PC-9 (cell line): ENCODE results near the gene LVRN. TPM values are rescaled to one million over a fixed set of nuclear protein-coding genes. Genes with fewer than 3 reads are reported as not detected.

Experiments
- BruUV-seq: library from RNA; stranded (reverse); fragments of 400-500 nt; replicated peaks from 2 replicates; lab custom pipeline; 2021; lab: Mats Ljungman, UMichigan
- CTCF ChIA-PET: fragments of 300-600 bp; sonication (Branson Sonifier 250); formaldehyde crosslinking; loops from one replicate; lab custom pipeline; 2022; ENCODE audit warnings: antibody characterized with exemption; lab: Charles Lee
- POLR2A ChIA-PET: fragments of 300-600 bp; sonication (Branson Sonifier 250); formaldehyde crosslinking; loops from one replicate; lab custom pipeline; 2022; ENCODE audit warnings: antibody characterized with exemption; ENCODE audit not compliant: unreplicated experiment; lab: Charles Lee
- DNase-seq, 2 experiments: peaks; one replicate each; pipeline versions ENCODE4 v3.0.0 to v3.0.0-alpha.2; 2015 to 2022; ENCODE audit warnings: mixed read lengths in 1 of 2
- H2AFZ ChIP-seq: fragments of 200-600 bp; sonication (generic); 2 replicates; pipeline ENCODE4 v1.8.1; 2017; ENCODE audit warnings: antibody characterized with exemption
- H3F3A ChIP-seq: fragments of 200-600 bp; sonication (generic); 2 replicates; pipeline ENCODE4 v1.8.1; 2017; ENCODE audit warnings: antibody characterized with exemption, mild to moderate bottlenecking, low read depth; ENCODE audit not compliant: insufficient read depth
- H3K27ac ChIP-seq: fragments of 200-600 bp; sonication (generic); 2 replicates; pipeline ENCODE4 v1.6.1; 2016; ENCODE audit warnings: mixed run types
- H3K27me3 ChIP-seq: fragments of 200-600 bp; sonication (generic); 2 replicates; pipeline ENCODE4 v1.6.1; 2016; ENCODE audit warnings: low read depth, mixed run types; ENCODE audit not compliant: insufficient read depth
- H3K36me3 ChIP-seq: fragments of 200-600 bp; sonication (generic); 2 replicates; pipeline ENCODE4 v1.6.1; 2016; ENCODE audit warnings: low read depth, mixed run types
- H3K4me1 ChIP-seq: fragments of 200-600 bp; sonication (generic); replicated peaks from 2 replicates; pipeline ENCODE4 v1.6.1; 2016; ENCODE audit warnings: mixed run types; ENCODE audit not compliant: insufficient read depth
- H3K4me2 ChIP-seq: fragments of 200-600 bp; sonication (generic); 2 replicates; pipeline ENCODE4 v1.6.1; 2017; ENCODE audit warnings: mixed run types
- H3K4me3 ChIP-seq: fragments of 200-600 bp; sonication (generic); 2 replicates; pipeline ENCODE4 v1.6.1; 2016; ENCODE audit warnings: mixed run types
- H3K79me2 ChIP-seq: fragments of 200-600 bp; sonication (generic); 2 replicates; pipeline ENCODE4 v1.6.1; 2017; ENCODE audit warnings: low read depth, mixed run types
- H3K9me2 ChIP-seq: fragments of 200-600 bp; sonication (generic); 2 replicates; pipeline ENCODE4 v1.8.1; 2017; ENCODE audit warnings: mild to moderate bottlenecking; ENCODE audit not compliant: insufficient read depth
- H3K9me3 ChIP-seq: fragments of 200-600 bp; sonication (generic); 2 replicates; pipeline ENCODE4 v1.8.1; 2016; ENCODE audit warnings: low read depth; ENCODE audit not compliant: insufficient read depth
- H4K20me1 ChIP-seq: fragments of 200-600 bp; sonication (generic); 2 replicates; pipeline ENCODE4 v1.8.1; 2017; ENCODE audit not compliant: insufficient read depth
- CTCF ChIP-seq: fragments of 200-600 bp; sonication (generic); conservative IDR thresholded peaks from 2 replicates; pipeline ENCODE4 v1.6.1; 2017; ENCODE audit warnings: mixed run types, antibody characterized with exemption, mild to moderate bottlenecking, moderate library complexity
- EZH2 ChIP-seq: fragments of 200-600 bp; sonication (generic); IDR thresholded peaks from 2 replicates; pipeline ENCODE4 v1.8.0; 2017; ENCODE audit warnings: antibody characterized with exemption, low read depth
- intact Hi-C: fragments of 100-400 bp; cut with micrococcal nuclease; formaldehyde crosslinking; loops from one replicate; pipeline ENCODE4 v1.10.0; 2022; ENCODE audit not compliant: unreplicated experiment
- total RNA-seq: library from RNA; stranded (reverse); gene quantifications from 2 replicates; pipeline ENCODE4 v1.2.3, GENCODE V29; 2021

LVRN gene
- total RNA-seq, 1 experiment from 2014 or later: 0.79 TPM

DNA sequence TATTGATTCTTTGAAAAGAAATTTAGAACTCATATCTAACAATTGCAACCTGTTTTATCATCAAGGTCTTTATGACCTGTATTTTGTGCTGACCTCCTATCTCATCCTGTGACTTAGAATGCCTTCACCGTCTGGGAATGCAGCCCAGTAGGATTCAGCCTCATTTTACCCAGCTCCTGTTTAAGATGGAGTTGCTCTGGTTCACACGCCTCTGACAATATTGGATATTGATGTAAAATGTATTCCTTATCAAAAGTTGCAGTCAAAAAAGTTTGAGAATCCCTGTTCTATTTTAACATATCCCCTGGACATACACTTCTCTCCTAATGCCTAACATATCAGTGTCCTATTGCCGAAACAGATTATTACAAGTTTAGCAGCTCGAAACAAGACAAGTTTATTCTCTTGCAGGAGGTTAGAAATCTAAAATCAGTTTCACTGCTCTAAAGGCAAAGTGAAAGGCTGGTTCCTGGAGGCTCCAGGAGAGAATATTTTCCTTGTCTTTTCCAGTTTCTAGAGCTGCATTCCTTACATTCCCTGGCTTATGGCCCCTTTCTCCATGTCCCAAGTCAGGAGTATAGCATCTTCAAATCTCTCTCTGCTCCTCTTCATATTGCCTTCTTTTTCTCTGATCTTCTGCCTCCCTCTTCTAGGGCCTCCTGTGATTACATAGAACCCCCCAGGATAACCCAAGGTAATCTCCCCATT lies 31.5 kb upstream of the LVRN start:
- Histone ChIP-seq H4K20me1 (no peaks in the 10 kb centered on the region), H3K9me3 (no peaks in the 10 kb centered on the region; the same call in 1 of the 2 replicates), H3K4me2 (no peak overlapping the region), H3K4me3 (no peak overlapping the region), H3F3A (peaks cover 33% of the 10 kb centered on the region), H2AFZ (no peak overlapping the region), H3K27ac (peak overlapping the region; percentile 75), H3K9me2 (no peaks in the 10 kb centered on the region), H3K79me2 (no peaks in the 10 kb centered on the region), H3K27me3 (no peaks in the 10 kb centered on the region), H3K36me3 (no peaks in the 10 kb centered on the region), H3K4me1 (no peaks in the 10 kb centered on the region)
- ChIA-PET CTCF (no interaction called here), POLR2A (no interaction called here)
- no peak for TF ChIP-seq EZH2
- no TSS peak for BruUV-seq
- intact Hi-C loops: no loop called here
- DNase-seq: no peak

DNA sequence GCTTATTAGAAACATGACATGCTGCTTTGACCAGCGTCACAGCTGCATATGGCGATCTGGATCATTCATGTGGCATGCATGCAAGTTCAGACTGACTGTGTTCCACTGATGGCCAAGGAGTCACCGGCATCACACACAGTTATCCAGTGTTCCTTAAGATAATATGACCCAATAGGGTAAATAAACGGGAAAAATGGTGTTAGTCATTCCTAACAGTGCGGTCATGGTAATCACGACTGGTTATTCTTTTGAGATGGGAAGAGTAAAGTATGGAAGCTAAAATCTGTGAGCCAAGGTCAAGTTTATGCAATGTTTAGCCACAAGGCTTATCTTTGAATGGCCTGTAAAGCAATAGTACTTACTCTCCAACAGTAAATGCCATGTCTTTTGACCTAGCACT lies 29.3 kb upstream of the LVRN start:
- Histone ChIP-seq H3F3A (peaks cover 29% of the 10 kb centered on the region), H3K79me2 (no peaks in the 10 kb centered on the region), H2AFZ (no peak overlapping the region), H3K9me3 (no peaks in the 10 kb centered on the region; the same call in 1 of the 2 replicates), H3K4me3 (no peak overlapping the region), H3K4me2 (no peak overlapping the region), H3K36me3 (no peaks in the 10 kb centered on the region), H4K20me1 (no peaks in the 10 kb centered on the region), H3K27me3 (no peaks in the 10 kb centered on the region), H3K9me2 (no peaks in the 10 kb centered on the region), H3K27ac (no peak overlapping the region), H3K4me1 (no peaks in the 10 kb centered on the region)
- intact Hi-C loops: no loop called here
- no peak for TF ChIP-seq EZH2
- TF ChIP-seq CTCF: no peak
- ChIA-PET CTCF (no interaction called here), POLR2A (no interaction called here)
- no TSS peak for BruUV-seq
- DNase-seq: no peak

DNA sequence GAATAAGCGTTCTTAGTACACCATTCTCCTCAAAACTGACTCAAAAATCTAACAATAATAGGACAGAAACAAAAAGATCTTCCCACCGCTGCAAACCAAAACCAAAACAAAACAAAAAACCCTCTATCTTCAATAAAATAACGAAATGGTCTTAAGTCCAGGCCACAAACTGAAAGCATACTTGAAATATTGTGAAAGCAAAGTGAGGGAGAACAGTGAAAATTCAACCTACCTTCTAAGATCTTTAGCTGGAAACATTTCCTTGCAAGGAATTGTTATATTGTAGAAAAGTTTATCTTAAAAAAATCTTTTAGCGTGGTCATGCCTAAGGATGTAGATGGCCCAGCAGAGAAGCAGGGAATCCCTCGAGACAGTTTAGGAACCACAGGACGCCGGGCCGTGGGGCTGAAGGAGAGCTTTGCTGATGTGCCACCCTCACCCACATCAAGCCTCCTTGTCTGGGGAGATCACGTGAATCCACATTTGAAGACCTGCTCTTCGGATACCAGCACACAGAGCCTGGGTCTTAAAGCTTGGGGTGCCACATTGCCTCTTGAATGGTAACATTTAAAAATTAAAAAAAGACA lies 27.8 kb upstream of the LVRN start:
- H3K4me1 ChIP-seq: no peaks in the 10 kb centered on the region
- no peaks in the 10 kb centered on the region for H4K20me1 ChIP-seq
- CTCF ChIA-PET: no interaction called here
- DNase-seq: no peak
- H2AFZ ChIP-seq: no peak overlapping the region
- no peaks in the 10 kb centered on the region for H3K79me2 ChIP-seq
- POLR2A ChIA-PET: no interaction called here
- H3K27ac ChIP-seq: no peak overlapping the region
- H3K9me3 ChIP-seq: no peaks in the 10 kb centered on the region
- H3K27me3 ChIP-seq: no peaks in the 10 kb centered on the region
- intact Hi-C loops: no loop called here
- H3F3A ChIP-seq: peaks cover 15% of the 10 kb centered on the region
- no TSS peak for BruUV-seq
- no peaks in the 10 kb centered on the region for H3K36me3 ChIP-seq
- H3K4me2 ChIP-seq: no peak overlapping the region
- TF ChIP-seq EZH2: no peak
- no peak for TF ChIP-seq CTCF
- H3K9me2 ChIP-seq: no peaks in the 10 kb centered on the region
- H3K4me3 ChIP-seq: no peak overlapping the region
